Body of pancreas (tissue), 4 donors: Measurements from ENCODE around the gene PLK5.

Experiments
- POLR2A ChIP-seq, 3 donors: fragments of 450-650 bp; IDR thresholded peaks; one replicate each; pipeline ENCODE4 v1.6.1; 2016; ENCODE audit warnings: antibody characterized with exemption in 3 of 3, mild to moderate bottlenecking in 2 of 3
- TF ChIP-seq, protein P1 (sequence below), 7 experiments: fragments of 450-650 bp in 4 of 7; fragments of 200-600 bp in 3 of 7; sonication (generic) in 3 of 7; IDR thresholded peaks; one replicate each; pipeline ENCODE4 v1.5.1; 2016 to 2019; ENCODE audit warnings: antibody characterized with exemption in 7 of 7

DNA sequence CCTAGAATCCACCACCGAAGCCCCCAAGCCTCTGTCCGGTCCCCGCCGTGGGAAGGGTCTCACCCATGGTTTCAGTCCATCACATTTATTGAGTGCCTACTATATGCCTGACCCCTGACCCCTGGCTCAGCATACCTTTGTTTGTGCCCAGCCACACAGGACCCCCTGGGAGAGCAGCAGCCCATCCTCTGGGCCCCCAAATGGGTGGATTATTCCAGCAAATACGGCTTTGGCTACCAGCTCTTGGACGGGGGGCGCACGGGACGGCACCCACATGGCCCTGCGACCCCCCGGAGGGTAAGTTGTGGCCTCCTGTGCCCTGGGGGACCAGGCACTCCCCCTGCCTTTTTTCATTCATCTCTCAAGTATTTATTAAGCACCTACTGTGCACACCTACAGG lies 7.7 kb downstream of the PLK5 start:
- TF ChIP-seq POLR2A (IDR thresholded peaks at IDR 0.05) = no peak
- TF ChIP-seq, protein P1, sequence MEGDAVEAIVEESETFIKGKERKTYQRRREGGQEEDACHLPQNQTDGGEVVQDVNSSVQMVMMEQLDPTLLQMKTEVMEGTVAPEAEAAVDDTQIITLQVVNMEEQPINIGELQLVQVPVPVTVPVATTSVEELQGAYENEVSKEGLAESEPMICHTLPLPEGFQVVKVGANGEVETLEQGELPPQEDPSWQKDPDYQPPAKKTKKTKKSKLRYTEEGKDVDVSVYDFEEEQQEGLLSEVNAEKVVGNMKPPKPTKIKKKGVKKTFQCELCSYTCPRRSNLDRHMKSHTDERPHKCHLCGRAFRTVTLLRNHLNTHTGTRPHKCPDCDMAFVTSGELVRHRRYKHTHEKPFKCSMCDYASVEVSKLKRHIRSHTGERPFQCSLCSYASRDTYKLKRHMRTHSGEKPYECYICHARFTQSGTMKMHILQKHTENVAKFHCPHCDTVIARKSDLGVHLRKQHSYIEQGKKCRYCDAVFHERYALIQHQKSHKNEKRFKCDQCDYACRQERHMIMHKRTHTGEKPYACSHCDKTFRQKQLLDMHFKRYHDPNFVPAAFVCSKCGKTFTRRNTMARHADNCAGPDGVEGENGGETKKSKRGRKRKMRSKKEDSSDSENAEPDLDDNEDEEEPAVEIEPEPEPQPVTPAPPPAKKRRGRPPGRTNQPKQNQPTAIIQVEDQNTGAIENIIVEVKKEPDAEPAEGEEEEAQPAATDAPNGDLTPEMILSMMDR (IDR thresholded peaks at IDR 0.05) = no peak
